GM21381 (cell line): ENCODE measurements around the gene ASCC3.
"Not testable (repeated sequence)": the region's sequence is repeated elsewhere in the genome, so short reads cannot be mapped to it uniquely, and the experiment has no call there.

ENCODE experiments used
- ATAC-seq: cut with Tn5 transposase; IDR thresholded peaks from one replicate; pipeline ENCODE4 v1.9.1; 2021; ENCODE audit warnings: mild to moderate bottlenecking, moderate library complexity; ENCODE audit not compliant: unreplicated experiment

ASCC3 gene

DNA sequence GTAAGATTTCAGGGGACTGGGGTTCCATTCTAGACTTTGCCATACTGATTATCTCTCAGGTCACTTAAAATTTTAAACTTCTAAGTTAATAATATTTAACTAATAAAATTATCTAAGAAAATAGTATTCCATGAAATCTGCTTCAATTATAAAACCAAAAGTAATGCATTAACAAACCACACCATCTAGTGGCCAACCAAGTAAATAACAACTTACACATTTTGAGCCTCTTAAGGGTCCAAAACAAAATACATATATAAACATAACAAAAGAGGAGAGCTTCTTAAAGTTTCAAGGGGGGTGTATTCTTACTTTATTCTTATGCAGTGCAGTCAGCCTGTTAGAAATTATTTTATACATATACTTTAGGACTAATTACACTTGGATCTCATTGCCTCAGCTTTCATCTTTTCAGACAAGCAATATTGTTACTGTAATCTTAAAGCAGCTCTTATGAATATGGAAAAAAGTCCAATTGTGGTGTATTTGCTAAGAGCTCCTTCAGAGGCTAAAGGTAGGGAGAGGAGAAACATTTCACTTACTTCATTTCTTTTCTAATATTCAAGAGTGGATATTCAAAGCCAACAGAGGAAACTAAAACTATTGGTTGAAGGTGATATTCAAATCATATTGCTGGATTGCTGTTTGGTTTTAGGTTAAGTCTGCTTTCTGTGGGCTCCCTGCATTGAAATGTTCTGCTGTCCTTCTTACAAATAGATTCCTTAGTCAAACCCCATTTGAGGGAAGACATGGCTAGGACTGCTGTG is 216.7 kb downstream of the ASCC3 start:
- ATAC-seq, result peak; percentile 36

DNA sequence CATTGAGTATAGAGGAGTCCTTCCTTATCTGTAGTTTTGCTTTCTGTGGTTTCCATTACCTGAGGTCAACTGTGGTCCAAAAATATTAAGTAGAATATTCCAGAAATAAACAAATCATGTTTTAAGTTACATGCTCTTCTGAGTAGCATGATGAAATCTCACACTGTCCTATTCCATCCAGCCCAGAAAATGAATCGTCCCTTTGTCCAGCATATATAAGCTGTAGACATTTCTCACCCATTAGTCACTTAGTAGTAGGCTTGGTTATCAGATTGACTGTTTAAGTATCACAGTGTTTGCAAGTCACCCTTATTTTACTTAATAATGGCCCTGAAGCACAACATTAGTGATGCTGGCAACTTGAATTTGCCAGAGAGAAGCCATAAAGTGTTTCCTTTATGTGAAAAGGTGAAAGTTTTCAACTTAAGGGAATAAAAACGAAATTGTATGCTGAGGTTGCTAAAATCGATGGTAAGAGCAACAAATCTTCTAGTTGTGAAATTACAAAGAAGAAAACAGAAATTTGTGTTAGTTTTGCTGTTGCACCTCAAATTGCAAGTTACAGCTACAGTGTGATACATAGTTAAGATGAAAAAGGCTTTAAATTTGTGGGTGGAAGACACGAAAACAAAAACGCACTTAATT is 217.8 kb downstream of the ASCC3 start:
- ATAC-seq, result no peak

DNA sequence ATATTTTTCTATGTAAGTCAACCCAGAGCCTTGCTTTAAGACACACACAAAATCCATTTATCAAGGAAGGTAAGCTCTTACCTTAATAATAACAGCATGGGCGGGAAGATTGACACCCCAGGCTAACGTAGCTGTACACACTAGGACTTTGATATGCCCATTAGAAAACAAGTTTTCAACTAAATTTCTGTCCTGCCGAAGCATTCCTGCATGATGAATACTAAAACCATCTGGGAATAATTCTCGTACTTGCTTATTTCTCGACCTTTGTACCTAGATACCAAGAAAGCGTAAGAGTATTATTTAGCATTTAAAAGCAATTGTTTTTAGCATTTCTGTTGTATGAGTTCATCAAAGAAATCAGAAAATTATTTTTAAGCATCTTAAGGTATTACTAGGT is 218.9 kb downstream of the ASCC3 start:
- no peak for ATAC-seq

DNA sequence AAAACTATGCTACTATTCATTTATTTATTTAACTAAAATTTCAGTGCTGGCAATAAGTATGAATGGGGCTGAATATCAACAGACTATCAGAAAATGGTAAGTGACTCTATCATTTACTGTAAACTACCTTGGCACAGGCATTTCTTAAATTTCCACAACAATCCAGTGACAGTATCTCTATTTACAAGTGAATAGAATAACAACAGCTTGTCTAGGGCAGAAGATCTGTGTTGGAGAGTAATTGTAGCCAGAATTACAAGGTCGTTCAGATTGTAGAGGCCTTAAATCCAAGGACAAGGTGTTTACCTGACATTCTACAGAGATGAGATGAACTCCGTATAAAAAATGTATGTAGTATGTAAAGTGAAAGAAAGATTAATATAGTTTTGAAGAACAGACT is 222.6 kb downstream of the ASCC3 start:
- ATAC-seq, result no peak

DNA sequence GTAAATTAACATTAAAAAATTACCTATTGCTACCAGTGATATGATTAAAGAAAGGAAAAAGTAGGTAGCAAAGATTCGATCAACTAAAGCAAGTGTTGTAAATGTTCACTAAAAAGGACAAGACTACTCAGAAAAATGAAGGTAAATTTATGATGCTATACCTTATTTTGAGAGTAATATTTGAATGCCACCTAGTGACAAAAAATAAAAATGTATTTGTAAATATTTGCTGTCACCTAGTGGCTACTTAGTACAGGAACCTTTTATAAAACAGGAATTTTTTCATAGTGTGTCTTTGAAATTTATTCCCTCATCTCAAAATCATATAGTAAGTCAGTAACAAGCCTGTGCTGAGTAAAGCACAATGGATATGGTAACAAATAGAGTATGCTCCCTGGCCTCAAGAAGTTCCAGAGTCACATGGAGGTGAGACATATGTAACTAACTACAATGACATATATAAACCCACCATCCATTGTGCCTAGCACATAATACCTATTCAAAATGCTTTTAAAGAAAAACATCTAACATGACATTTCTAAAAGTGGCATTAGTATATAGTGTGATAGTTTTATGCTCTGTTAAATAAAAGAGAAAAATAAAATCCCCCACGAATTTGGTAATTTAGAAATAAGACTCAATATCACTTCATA is 223.3 kb downstream of the ASCC3 start:
- ATAC-seq, result no peak

DNA sequence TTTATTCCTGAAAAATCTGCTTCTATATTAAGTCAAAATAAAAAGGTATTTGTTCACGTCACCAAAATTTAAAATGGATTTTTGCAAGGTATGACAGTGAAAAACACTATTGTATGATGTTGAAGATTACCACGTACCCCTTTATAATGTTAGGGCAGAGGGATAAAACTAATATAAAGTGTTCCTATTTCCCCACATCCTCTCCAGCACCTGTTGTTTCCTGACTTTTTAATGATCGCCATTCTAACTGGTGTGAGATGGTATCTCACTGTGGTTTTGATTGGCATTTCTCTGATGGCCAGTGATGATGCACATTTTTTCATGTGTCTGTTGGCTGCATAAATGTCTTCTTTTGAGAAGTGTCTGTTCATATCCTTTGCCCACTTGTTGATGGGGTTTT is 240.0 kb downstream of the ASCC3 start:
- not testable (repeated sequence) for ATAC-seq

DNA sequence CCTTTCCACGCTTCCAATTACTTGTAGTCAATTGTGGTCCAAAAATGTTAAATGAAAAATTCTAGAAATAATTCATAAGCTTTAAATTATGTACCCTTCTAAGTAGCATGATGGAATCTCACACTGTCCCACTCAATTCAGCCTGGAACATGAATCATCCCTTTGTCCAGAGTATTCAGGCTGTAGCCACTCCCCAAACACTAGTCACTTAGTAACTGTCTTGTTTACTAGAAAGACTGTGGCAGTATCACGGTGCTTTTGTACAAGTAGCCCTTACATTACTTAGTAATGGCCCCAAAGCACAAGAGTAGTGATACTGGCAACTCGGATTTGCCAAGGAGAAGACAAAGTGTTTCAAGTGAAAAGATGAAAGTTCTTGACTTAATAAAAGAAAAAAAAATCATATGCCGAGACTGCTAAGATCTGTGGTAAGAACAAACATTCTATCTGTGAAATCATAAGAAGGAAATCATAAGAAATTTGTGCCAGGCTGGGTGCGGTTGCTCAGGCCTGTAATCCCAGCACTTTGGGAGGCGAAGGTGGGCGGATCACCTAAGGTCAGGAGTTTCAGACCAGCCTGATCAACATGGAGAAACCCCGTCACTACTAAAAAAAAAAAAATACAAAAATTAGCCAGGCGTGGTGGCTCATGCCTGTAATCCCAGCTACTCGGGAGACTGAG is 247.9 kb downstream of the ASCC3 start:
- ATAC-seq, result no peak

DNA sequence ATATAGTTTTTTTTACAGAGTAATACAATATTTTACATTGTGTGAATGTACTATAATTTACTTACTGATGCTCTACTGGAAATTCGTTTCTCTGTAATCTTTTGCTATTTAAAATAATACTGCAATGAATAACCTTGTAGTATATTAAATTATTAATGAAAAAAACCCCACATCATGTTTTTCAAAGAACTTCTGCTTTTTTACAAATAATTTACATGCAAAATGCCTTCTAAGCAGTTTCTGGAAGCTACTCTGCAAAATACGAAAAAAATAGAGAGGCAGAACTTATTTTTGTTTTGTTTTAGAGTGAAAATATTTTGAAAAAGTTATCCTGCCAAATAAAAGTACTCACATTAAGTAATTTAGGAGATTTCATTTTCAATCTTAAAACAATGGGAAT is 250.6 kb downstream of the ASCC3 start:
- ATAC-seq, result no peak

DNA sequence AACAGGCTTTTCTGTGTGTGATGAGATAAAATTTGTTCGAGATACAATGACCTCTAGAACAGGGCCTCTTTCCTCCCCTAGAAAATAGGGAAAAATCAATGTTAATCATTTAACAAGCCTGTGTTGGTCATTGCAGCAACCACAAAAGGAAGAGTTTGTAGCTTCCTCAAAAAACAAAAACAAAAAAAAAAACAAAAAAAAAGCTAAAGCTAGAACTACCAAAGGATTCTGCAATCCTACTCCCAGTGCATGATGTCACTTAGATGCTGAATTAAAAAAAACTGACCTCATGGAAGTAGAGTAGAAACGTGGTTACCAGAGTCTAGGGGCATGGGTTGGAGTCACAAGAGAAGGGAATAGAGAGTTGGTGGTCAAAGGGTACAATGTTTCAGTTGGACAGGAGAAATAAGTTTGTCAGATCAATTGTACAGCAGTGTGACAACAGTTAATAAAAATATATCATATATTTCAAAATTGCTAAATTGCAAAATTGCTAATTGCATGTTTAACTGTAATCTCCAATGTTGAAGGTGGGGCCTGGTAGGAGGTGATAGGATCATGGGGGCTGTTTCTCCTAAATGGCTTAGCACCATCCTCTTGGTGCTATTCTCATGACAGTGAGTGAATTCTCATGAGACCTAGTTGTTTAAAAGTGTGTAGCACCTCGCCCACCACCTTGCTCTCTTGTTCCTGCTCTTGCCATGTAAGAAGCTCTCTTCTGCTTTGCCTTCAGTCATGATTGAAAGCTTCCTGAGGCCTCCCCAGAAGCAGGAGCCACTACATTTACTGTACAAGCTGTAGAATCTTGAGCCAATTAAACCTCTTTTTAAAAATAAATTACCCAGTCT is 253.0 kb downstream of the ASCC3 start:
- ATAC-seq, result no peak

DNA sequence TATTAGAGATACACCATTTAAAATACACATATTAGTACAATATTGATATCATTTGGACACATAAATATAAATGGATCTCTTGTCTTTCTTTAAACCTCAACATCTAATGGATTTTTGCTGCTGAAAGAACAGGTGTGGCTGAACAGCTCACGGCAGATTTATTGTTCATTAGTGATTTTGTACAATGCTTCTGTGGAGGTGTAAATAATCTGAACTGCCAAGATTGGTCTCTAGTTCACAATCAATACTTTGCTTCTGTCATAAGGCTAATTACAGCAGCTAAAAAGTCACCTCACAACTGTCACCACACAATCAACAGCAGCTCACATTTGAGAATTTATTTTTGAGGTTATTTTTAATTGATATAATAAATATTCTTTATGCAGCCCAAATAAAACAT is 254.4 kb downstream of the ASCC3 start:
- no peak for ATAC-seq

DNA sequence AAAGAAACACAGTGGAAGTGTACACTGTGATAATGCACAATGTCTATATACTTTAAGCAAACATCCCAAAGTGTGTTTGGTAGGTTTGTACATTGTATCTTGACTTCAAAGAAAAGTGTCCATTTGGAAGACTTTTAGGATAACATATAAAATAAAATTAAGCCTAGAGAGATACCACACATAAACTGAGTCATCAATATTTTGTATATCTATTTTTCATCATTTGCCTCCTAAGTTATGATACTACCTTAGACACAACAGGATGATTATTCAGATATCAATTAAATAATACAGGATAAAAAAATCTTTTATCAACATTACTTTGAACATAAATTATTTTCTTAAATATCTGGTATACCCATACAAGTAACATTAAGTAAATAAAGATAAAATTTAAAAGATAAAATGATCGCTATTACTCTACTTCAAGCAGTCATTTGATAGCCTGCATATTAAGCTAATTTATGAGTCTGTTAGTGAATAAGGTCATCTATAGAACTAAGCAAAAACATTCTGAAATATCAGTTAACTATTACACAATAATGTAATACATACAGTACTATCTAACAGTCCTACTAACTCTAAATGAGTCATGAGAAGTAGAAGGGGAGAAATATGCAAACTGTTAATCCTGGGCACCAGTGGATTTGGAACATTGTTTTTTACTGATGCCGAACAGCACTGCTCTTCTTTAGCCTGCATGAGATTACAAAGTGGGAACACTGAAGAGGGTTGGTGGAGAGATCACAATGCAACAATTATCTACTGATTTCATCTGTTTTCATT is 258.0 kb downstream of the ASCC3 start:
- ATAC-seq, result no peak

DNA sequence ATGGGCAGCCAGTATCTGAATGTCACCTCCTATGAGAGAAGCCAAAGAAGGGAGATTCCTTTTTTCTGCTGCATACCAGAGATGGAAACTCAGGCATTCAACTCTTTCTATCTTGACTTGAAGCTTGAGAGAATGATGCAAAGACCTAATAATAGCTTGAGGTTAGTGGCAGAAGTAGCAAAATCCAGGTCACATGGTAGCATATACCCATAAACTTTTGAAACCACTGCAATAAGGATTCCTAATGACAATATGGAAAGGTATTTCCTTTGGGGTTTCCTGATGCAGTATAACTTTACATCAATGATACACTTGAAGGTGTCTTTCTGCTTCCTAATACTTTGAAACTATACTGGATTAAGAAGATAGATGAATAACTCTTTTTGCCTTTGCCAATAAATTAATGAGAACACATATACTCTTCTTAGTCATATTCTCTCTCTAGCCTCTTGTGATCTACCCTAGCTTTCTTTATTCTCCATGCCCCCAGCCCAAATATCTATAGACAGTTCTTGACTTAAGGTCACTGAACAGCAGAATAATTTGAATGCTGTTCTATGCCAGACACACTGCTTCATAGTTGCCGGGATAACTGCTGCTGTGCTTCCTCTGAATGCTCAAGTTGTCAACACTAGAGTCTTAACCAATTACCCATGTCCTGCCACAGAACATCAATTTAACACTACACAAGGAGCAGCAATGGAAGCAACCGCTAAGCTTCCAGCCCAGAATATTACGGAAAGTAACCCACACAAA is 260.9 kb downstream of the ASCC3 start:
- no peak for ATAC-seq

DNA sequence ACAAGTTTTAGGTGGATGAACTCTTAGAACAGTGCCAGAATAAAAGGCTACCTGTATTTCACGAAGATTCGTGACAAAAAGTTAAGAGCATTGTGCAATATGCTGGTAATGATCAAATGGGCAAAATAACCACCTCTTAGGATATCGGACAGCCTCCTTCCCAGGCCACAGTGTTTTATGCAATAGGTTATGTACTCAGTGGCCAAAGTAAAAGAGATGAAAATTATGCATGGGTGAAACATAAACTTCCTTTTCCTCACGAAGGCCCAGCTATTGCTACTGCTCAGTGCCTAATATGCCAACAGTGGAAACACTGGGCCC is 262.8 kb downstream of the ASCC3 start:
- ATAC-seq, result no peak

DNA sequence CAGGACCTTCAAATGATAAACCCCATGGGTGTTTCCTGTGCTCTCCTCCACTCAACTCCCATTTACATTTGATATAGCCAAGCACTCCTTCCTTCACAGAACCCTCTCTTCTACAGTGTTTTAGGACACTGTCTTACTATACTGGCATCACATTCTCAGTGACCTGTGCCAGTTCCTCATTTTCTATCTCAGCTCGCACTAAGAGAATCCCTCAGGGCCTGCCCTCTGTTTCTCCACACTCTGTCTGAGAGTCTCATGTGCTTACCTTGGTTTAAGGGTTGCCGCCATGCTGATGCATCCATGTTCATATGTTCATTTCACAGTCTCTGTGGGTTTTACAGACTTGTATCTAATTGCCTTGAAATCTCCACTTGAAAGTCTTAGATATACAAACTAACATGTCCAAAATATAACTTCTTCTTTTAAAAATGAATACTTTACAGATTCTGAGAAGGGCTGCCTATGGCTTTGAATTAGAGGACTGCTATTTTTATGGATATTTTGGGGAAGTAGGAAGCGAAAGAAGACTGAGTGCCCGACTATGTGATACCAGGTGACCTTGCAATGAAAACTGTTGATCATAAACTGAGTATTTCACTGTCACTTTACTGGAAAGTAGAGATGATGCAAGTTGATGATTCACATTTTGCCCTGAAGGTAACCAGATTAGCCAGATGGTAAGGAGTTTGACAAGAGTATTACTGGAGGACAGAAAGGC is 263.3 kb downstream of the ASCC3 start:
- no peak for ATAC-seq

DNA sequence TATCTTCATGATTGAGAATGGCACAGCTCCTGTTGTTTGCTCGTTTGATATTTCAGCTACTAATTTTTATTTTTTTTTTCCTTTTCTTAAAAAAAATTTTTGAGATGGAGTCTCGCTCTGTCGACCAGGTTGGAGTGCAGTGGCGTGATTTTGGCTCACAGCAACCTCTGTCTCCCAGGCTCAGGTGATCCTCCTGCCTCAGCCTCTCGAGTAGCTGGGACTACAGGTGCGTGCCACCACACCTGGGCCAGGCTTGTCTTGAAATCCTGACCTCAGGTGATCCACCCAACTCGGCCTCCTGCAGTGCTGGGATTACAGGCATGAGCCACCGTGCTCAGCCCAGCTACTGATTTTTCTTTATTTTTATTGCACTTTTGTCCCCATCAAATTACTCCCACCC is 266.2 kb downstream of the ASCC3 start:
- ATAC-seq, result no peak

DNA sequence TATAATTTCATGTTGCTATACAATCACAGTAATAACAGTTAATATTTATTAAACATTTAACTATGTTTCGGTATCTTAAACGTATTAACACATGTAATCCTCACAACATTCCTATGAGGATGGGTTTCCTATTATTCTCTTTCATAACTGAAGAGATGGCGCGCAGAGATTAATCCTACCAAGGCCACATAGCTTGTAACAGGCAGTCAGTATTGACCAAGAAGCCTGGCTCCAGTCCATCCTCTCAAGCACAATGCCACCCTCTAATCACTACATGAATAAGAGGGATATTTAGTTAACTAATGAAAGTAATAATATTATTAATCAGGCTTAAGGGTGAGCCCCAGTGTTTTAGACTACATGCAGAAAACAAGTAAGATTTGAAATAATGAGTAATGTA is 266.7 kb downstream of the ASCC3 start:
- no peak for ATAC-seq

DNA sequence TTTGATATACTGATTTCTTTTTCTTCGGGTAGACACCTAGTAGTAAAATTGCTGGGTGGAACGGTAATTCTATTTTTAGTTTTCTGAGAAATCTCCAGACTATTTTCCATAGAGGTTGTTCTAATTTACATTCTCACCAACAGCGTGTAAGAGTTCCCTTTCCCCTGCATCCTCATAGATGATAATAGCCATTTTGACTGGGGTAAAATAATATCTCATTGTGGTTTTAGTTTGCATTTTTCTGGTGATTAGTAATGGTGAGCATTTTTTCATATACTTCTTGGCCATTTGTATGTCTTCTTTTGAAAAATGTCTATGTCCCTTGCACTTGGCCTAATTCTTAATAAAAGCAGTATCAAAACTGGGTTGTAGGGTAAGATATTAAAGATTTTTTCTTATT is 267.5 kb downstream of the ASCC3 start:
- ATAC-seq, result no peak

DNA sequence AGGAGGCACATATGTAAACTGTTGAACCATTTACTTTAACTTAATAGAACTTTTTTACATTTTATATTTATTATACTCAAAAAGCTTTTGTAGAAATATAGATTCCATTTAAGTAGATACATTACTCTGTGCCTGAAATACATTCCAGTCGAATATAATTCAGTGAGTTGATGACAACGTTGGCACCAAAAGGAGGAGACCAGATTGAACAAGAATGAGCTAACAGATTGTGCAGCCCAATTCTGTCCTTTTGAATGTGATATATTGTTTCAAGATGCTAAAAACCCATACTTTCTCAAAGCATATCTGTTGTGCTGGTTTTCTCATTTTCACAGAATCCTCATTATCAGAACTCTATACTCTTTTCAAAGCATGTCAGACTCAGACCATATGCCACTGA is 269.0 kb downstream of the ASCC3 start:
- ATAC-seq, result no peak
